ENCODE data around the gene PSMC2. TPM values are rescaled to one million over a fixed set of nuclear protein-coding genes. Genes with fewer than 3 reads are reported as not detected.

Gene PSMC2
- polyA plus RNA-seq, 3 donors = 61.4 to 120 (median 104) TPM

- Mint-ChIP-seq H3K27me3 (ENCODE audit: low read depth in 3 of 3) (peaks cover 3 to 6% (median 5%) of the 10 kb centered on the region in 3 donors), H3K4me3 (no peak overlapping the region), H3K27ac (no peak overlapping the region), H3K36me3 (no peaks in the 10 kb centered on the region), H3K4me1 (peaks cover 9% of the 10 kb centered on the region), H3K9me3 (no peaks in the 10 kb centered on the region)
- H3K79me2 ChIP-seq (ENCODE audit: insufficient read depth, low read length) = no peaks in the 10 kb centered on the region
- no peak overlapping the region for H3K9ac ChIP-seq (ENCODE audit: insufficient read depth, low read length, poor library complexity, severe bottlenecking)
- H3K4me1 ChIP-seq (ENCODE audit: control insufficient read depth in 1 of 2, insufficient read depth in 2 of 2, low read length in 2 of 2) = peaks cover 0 to 7% of the 10 kb centered on the region in 2 donors
- no peak for TF ChIP-seq CTCF (IDR thresholded peaks at IDR 0.05)
- H3K36me3 ChIP-seq (replicated peaks in 1 of 2; ENCODE audit: control insufficient read depth in 1 of 2, insufficient read depth in 2 of 2, low read length in 2 of 2) = no peaks in the 10 kb centered on the region
- no peak overlapping the region for H3K4me3 ChIP-seq (replicated peaks in 1 of 3; ENCODE audit: low read depth in 2 of 3, low read length in 3 of 3)
- DNase-seq = no peak
- no peaks in the 10 kb centered on the region for H4K20me1 ChIP-seq (ENCODE audit: insufficient read depth, low read length)
- no peak overlapping the region for H3K4me2 ChIP-seq (replicated peaks; ENCODE audit: extremely low read depth, low read length, poor library complexity, severe bottlenecking)
- WGBS (ENCODE audit: insufficient coverage) = 91% methylated on average over 3 of the region's 5 CpGs
- intact Hi-C loops (cut with micrococcal nuclease) = no loop called here
- no peak overlapping the region for H3K27ac ChIP-seq (ENCODE audit: low read depth in 1 of 2, low read length in 2 of 2)
- no peaks in the 10 kb centered on the region for H3K27me3 ChIP-seq (ENCODE audit: control insufficient read depth in 2 of 2, insufficient read depth in 2 of 2, low read length in 2 of 2)
- H2AFZ ChIP-seq (ENCODE audit: insufficient read depth, low read depth, low read length, poor library complexity, severe bottlenecking) = no peak overlapping the region
- no peaks in the 10 kb centered on the region for H3K9me3 ChIP-seq (replicated peaks in 1 of 2; ENCODE audit: control insufficient read depth in 1 of 2, insufficient read depth in 1 of 2, low read length in 2 of 2)
These were observed 33.1 kb downstream of the PSMC2 start for GRCh38 chr7:103380395-103381191.

GRCh38 chr7:103381280-103382031 is 34.0 kb downstream of the PSMC2 start:
- no peaks in the 10 kb centered on the region for H3K9me3 ChIP-seq (replicated peaks in 1 of 2; ENCODE audit: control insufficient read depth in 1 of 2, insufficient read depth in 1 of 2, low read length in 2 of 2)
- H3K4me3 ChIP-seq (replicated peaks in 1 of 3; ENCODE audit: low read depth in 2 of 3, low read length in 3 of 3) = no peak overlapping the region
- Mint-ChIP-seq H3K4me3 (no peak overlapping the region), H3K36me3 (no peaks in the 10 kb centered on the region), H3K9me3 (no peaks in the 10 kb centered on the region), H3K4me1 (peaks cover 9% of the 10 kb centered on the region), H3K27me3 (ENCODE audit: low read depth in 3 of 3) (peaks cover 0 to 4% (median 2%) of the 10 kb centered on the region in 3 donors), H3K27ac (no peak overlapping the region)
- H2AFZ ChIP-seq (ENCODE audit: insufficient read depth, low read depth, low read length, poor library complexity, severe bottlenecking) = no peak overlapping the region
- H3K27ac ChIP-seq (ENCODE audit: low read depth in 1 of 2, low read length in 2 of 2) = no peak overlapping the region
- WGBS (ENCODE audit: insufficient coverage) = 100% methylated on average over 2 of the region's 4 CpGs
- no peaks in the 10 kb centered on the region for H3K36me3 ChIP-seq (replicated peaks in 1 of 2; ENCODE audit: control insufficient read depth in 1 of 2, insufficient read depth in 2 of 2, low read length in 2 of 2)
- no peak for DNase-seq
- H3K27me3 ChIP-seq (ENCODE audit: control insufficient read depth in 2 of 2, insufficient read depth in 2 of 2, low read length in 2 of 2) = no peaks in the 10 kb centered on the region
- no peaks in the 10 kb centered on the region for H3K79me2 ChIP-seq (ENCODE audit: insufficient read depth, low read length)
- H3K9ac ChIP-seq (ENCODE audit: insufficient read depth, low read length, poor library complexity, severe bottlenecking) = no peak overlapping the region
- H3K4me2 ChIP-seq (replicated peaks; ENCODE audit: extremely low read depth, low read length, poor library complexity, severe bottlenecking) = no peak overlapping the region
- H4K20me1 ChIP-seq (ENCODE audit: insufficient read depth, low read length) = no peaks in the 10 kb centered on the region
- H3K4me1 ChIP-seq (ENCODE audit: control insufficient read depth in 1 of 2, insufficient read depth in 2 of 2, low read length in 2 of 2) = peaks cover 0 to 7% of the 10 kb centered on the region in 2 donors
- intact Hi-C loops (cut with micrococcal nuclease) = no loop called here
- no peak for TF ChIP-seq CTCF (IDR thresholded peaks at IDR 0.05)

Data from CD14-positive monocyte (primary cell).